HG03066 (cell line): ENCODE data around the gene PIAS1.
"Not testable (repeated sequence)": the region's sequence is repeated elsewhere in the genome, so short reads cannot be mapped to it uniquely, and the experiment has no call there.

Experiments
- ATAC-seq: cut with Tn5 transposase; IDR thresholded peaks from one replicate; pipeline ENCODE4 v1.9.1; 2021; ENCODE audit warnings: low read depth; ENCODE audit not compliant: unreplicated experiment

Gene PIAS1

DNA sequence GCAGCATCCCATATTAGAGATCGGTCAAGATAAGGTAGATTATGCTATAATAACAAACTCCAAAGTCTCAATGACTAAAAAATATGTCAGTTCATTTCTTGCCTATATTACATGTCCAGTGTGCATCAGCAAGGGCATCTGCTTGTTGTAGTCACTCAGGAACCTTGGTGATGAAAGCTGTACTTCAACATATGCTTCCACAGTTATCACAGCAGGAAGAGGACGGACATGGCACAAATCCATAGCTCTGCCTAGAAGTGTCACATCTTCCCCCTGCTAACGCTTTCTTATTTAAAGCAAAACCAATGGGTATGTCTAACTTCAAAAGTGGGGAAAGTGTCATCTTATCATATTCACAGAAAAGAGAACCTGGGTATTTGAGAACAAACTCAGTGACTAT is 20.0 kb upstream of the PIAS1 start:
- no peak for ATAC-seq

DNA sequence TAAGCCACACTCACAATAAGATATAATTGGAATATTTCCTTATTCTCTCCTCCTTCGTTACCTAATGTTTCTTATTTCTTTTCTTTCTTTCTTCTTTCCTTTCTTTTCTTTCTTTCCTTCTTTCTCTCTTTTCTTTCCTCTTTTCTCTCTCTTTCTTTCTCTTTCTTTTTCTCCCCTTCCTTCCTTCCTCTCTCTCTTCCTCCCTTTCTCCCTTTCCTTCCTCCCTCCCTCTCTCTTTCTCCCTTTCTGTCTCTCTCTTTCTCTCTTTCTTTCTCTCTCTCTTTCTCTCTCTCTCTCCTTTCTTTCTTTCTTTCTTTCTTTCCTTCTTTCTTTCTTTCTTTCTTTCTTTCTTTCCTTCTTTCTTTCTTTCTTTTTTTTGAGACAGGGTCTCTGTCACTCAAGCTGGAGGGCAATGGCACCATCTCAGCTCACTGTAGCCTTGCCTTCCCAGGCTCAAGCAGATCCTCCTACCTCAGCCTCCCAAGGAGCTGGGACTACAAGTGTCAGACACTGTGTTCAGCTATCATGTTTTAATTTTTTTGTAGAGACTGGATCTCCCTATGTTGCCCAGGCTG is 19.3 kb upstream of the PIAS1 start:
- ATAC-seq, result no peak

DNA sequence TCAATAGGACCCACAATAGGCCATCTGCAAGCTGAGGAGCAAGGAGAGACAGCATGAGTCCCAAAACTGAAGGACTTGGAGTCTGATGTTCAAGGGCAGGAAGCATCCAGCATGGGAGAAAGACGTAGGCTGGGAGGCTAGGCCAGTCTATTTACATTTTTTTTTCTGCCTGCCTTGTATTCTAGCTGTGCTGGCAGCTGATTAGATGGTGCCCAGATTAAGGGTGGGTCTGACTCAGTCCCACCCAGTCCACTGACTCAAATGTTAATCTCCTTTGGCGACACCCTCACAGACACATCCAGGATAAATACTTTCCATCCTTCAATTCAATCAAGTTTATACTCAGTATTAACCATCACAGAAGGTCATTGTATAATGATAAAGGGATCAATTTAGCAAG is 15.9 kb upstream of the PIAS1 start:
- no peak for ATAC-seq

DNA sequence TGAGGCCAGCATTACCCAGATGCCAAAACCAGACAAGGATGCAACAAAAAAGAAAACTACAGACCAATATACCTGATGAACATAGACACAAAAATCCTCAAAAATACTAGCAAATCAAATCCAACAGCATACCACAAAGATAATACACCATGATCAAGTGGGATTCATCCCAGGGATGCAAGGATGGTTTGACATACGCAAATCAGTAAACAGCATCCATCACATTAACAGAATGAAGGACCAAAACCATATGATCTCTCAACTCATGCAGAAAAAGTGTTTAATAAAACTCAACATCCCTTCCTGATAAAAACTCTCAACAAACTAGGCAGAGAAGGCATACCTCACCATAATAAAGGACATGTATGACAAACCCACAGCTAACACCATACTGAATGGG is 14.0 kb upstream of the PIAS1 start:
- ATAC-seq, result no peak

DNA sequence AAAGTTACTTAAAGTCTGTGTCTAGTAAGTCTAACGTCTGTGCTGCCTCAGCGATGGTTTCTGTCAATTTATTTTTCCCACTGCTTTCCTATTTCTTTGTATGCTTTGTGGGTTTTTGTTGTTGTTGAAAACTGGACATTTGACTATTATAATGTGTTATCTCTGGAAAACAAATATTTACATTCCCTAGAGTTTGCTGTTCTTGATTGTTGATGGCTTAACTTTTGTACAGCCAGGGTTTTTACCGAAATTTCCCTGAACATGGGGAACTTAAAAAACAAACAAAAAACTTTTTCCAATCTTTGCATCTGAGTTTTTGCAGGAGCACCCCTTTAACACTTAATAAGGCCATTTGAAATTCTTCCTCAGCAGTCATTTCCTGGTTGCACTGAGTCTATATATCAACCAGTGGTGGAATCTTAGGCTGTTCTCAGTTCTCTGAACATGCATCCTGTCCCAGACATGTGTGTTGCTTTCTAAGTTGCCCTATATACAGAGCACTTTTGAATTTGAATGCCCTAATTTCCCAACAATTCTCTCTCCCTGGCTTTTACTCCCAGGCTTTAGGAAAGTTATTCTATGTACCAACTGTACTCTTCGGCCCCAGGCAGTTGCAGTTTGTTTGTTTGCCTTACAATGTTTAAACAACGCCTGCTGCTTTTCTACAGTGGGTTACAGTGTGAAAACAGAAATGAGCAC is 11.8 kb upstream of the PIAS1 start:
- ATAC-seq, result no peak

DNA sequence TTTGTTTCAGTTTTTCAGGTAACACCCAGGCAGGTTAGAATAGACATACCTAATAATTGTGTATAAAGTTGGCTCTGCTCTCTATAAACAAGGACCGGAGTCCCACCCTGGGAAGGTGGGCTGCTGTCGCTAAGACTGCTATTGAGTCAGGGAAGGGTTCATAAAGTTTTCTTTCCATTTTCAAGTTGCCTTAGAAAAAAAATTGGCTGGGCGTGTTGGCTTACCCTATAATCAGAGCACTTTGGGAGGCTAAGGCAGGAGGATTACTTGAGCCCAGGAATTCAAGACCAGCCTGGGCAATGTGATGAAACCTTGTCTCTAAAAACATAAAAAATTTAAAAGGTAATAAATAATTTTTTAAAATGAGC is 11.3 kb upstream of the PIAS1 start:
- ATAC-seq, result no peak

DNA sequence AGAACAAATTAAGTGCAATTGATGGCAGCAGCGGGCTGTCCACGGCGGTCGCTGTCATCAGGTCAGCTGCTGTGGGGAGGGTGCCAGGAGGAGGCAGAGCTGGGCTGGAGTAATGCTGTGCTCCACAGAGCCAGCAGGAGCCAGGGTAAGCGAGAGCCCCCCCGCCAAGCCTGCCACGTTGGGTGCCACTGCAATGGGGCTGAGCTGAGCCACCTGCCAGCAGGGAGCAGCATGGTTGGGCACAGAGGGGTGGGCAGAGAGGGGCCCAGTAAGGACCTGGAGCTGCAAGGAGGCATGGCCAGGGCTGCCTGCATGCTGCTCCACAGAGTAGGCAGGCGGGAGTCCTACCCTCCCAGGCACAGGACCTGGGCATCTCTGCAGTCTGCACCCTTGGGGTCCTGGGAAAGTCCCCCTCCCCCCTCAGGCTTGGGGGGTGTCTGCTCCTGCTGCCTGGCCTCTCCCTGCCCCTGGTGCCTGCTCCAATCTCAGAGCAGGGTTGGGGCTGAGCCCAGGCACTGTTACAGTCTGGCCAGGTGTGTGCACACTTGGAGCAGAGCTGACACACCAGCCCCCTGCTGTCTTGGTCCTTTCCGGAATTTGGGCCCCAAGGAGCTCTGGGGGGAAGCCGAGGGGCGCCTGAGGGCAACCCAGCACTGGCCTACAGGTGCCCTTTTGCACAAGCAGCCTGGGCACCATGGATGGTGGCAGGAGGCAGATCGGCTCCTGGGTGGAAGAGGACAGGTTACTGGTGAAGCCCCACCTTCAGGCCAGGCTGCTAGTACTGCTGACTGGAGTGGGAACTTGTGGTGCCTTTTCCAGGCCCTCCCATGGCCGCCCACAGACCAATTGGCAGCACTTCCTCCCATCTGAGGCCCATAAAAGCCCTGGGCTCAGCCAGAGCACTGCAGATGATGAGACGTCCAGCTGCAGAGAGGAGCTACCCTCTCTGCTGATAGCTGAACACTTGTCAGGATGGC is 8.5 kb upstream of the PIAS1 start:
- no peak for ATAC-seq

DNA sequence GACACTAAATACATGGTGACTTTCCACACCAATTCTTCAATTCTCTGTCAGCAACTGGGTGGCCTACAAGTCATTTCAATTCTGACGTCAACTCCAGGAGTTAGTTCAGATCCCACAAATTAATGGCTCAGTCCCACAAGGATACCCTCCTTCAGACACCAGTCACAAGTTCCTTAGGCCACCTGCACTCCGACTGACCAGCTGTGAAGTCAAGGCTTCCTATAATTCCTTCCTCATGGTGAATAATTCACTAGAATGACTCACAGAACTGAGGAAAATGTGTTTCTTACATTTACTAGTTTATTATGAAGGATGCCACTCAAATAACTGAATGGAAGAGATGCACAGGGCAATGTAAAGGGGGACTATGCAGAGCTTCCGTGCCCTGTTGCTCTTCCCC is 6.3 kb upstream of the PIAS1 start:
- ATAC-seq, result no peak

DNA sequence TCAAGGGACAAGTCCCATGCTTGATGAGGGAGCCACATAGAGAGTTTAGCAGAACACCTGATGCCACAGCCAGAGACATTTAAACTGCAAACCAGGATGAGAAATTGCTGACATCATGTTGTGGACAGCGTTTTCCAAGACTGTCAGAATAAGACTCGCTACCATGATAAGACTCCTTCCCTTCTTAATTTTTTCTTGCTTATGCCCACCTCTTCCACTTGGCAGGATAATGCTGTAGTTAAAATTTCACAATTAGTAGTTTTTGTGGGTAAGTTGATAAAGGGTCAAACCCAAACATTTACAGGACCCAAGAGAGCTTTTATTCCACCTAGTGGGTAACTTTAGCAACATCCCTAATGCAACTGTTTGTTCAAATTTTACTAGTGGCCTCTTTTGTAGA is 3.0 kb upstream of the PIAS1 start:
- ATAC-seq, result no peak

DNA sequence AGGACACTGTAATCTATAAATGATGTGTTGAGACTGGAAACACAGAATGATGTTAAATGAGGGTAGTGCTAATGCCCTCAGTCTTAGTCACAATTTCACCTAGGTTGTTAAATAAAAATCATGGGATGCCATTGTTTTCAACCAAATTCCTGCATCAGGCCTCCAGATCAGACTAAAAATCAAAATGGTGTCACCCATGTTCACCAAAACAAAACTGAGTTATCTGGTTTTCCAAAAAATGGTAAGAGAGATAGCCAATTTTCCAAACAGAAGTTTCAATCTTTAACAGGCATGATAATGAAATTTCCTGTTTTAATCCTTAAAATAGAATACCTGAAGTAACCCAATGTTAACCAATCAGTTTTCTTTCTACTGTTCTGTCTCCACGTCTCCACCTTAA is 2.2 kb upstream of the PIAS1 start:
- no peak for ATAC-seq

DNA sequence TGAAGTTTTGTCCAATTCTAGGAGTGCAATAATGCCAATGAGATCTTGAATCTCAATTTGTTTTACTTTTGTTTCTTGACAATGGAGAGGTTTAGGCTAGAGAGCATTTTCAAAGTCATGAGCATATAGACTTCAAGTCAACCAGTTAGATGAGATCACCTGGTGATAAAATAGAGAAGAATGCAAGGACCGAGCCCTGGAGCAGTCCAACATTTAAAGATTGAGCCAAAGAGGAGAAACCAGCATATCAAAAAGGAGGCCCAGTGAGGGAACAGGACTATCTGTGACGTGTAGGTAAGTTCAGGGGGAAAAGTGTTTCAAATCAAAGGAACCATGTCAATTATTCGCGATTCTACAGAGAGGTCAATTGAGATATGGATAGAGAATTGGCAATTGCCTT is 1.7 kb upstream of the PIAS1 start:
- no peak for ATAC-seq

DNA sequence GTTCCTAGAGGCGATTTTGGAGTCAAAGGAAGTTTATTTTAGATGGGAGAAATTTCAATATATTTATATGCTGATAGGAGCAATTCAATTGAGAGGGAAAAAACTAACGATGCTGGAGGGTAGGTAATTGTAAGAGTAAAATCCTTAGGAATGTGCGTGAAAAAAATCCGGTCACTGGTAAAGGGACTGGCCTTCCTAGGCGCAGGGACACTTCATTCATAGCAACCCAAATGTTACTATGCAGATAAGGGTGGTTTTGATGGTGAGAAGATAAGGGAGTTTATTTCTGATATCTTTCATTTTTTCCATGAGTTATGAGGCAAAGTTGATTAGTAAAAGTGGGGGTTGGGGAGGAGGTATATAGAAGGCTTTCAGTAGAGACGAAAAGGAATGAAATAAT is 1.1 kb upstream of the PIAS1 start:
- no peak for ATAC-seq

DNA sequence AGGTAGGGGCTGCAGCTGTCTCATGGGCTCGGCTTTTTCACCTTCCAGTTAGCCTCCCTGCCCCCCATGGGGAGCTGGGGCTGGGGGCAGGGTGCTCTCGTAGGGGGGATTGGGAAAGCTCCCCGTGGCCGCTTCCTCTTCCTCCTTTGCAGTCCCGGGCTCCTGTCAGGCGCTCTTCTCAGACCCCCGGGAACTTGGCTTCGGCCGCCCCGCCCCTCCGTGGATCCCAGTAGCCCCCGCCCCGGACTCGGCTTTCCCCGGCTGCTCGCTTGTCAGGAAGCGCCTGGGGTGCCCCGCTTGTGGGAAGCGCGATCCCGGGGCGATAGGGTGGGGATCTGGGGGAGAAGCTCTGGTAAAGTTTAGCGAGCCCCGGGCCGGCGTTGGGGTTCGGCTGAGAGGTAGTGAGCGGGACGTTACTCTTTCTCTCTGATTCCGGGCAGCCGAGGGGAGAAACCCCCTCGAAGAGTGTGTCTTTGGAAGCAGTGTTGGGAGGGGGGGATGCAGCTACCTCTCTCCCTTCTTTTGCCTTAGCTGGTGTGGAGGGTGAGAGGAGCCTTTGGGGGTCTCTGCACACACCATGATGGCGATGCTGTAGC is 611 bp downstream of the PIAS1 start:
- peak; percentile 5 for ATAC-seq

DNA sequence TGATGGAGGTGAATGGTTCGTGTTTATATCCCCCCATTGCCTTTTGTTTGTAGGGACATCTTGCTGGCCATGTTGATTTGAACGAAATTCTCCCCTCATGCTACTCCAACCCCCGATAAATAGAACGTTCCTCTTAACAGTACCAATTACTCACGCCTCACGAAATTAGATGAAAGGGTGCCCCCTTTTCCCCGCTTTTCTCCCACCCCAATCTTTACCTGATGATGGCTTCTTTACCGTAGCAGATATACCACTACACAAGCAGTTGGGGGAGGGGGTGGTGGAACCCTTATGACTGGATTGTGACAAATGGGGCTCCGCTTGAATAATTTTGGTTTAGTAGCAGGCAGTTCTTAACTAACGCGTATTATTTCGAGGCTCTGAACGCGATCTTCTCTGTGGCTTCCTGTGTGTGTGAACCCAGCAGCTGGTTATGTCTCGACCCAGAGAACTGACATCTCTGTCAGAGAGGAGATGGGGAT is 1.1 kb downstream of the PIAS1 start:
- peak; percentile 48 for ATAC-seq

DNA sequence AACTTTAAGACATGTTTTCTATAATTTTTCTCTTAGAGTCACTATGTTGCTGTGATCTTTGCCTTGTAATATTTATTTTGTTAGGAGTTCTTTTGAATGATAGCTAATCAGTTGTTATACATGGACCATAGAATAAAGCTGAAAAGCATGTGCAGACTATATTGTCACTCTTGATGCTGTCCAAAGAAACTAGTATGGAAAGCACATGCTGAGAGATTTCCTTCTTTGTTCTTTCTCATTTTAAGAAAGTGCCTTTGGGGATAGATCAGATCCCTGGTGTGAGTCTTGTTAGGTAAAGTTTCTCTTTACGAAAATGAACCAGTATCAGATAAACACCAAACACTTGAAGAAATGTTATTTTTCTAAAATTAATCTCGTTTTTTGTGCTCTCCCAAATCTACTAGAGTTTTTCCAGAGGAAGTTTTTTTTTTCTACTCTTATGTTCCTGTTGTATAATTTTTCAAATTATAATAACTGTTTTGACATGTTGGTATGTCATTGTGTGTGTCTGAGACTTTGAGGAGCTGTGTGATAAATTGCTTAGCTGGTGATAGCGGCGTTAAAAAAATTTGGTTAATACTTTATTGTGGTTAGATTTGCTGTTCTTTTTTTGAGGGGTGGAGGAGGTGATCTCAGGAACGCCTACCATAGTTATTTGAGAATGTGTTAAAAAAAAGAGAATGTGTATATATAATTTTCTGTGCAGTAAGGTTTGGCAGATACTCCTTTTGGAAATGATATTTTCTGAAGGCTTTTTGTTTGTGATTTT is 2.2 kb downstream of the PIAS1 start:
- no peak for ATAC-seq

DNA sequence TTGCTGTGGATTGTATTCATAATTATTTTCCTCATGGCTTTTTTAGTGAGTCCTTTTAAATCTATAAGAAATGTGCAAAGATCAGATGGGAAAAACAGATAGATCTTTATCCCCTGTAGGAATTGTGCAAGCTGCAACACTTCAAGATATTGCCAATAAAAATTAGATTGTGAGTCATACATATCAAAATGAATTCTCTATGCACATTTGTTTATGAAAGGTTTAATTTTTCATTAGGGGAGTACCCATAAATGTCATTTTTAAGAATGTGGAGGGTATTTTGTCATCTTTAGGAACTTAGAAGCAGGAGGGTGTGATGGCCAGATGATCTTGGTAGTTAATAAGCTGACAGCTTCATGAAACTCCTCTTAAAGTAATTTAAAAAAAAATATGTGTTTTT is 2.9 kb downstream of the PIAS1 start:
- ATAC-seq, result no peak

DNA sequence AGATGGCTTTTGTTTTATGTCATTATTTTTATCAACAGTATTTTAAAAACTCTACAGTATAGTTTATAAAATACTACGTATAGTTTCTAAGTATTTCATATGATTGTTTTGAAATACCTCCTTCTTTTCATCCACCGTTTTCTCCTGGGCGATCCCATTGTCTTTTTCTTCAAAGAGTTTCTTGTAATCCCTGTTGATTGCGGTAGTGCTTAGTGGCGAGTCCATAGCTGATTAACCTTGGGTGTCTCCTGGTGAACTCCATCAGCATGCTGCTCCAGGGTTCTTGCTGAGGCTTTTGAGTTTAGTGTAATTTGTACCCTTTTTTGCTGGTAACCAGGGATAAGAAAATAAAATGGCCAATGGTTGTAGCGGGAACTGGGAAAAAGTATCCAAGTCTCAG is 3.6 kb downstream of the PIAS1 start:
- ATAC-seq, result no peak

DNA sequence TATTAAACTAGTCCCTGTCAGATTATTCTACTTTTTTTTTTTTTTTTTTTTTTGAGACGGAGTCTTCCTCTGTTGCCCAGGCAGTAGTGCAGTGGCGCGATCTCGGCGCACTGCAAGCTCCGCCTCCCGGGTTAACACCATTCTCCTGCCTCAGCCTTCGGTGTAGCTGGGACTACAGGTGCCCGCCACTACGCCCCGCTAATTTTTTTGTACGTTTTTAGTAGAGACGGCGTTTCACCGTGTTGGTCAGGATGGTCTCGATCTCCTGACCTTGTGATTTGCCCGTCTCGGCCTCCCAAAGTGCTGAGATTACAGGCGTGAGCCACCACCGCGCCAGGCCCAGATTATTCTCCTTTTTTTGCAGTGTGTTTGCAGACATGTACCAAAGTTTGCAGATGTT is 4.9 kb downstream of the PIAS1 start:
- ATAC-seq, result not testable (repeated sequence)

DNA sequence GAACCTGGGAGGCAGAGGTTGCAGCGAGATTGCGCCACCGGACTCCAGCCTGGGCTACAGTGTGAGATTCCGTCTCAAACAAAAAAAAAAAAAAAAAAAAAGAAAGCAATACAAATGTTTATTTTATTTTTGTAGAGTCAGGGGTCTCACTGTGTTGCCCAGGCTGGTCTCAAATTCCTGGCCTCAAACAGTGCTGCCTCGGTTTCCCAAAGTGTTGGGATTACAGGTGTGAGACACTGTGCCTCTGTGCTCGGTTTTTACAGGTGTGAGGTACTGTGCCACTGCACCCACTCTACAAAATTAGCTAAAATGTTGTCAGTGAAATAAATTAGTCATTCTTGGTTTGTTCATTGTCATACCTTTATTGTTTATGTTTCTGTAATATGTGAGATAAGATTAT is 5.5 kb downstream of the PIAS1 start:
- no peak for ATAC-seq

DNA sequence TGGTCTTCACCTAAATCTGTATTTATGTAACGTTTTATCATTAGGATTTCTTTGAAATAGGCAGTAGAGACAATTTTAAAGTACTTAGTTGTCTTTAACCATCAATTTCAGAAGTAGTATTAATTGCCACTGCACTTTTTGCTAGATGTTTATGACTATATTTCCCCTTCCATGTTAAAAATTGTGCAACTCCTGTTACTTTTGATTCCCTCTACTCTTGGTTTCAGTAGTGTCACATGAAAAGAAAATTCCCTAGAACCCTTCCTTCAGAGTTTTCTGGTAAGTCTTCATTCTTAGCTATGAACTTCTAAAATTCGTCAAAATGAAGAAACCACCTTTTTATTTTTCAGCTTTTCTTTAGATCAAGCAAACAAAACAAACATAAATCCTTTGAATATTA is 7.1 kb downstream of the PIAS1 start:
- no peak for ATAC-seq
